ENCODE measurements around the gene UROC1.
"Not testable (repeated sequence)": the region's sequence is repeated elsewhere in the genome, so short reads cannot be mapped to it uniquely, and the experiment has no call there.

Gene UROC1

DNA sequence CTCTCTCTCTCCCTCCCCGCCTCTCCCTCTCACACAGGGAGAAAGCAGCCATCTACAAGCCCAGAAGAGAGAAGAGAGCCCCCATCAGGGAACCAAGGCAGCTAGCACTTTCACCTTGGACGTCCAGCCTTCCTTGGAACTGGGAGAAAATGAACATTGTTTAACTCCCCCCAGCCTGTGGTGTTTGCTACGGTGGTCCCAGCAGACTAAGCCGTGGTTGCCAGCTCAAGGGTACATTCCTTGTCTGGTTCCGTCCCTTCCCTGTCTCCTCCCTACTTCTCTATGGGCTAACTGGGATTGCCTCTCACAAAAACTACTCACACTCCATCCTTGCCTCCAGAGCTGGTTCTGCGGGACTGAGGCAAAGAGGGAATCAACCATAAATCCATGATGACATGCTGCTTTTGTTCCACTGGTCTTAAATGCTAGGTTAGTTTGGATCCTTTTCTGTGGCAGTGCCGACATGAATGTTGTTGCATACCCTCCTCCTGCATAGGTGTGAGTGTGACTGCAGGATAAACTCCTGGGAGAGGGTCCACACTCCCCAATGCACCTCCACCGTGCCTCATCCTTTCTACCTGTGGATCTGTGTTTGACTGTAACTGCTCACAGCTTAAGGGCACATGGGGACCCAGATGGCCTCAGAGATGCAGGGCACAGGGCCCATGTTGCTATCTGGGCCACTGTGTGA is 29.1 kb upstream of the UROC1 start:
- DNase-seq = no peak

- DNase-seq = no peak
Measured at GRCh38 chr3:126546013-126546412, 28.4 kb upstream of the UROC1 start.

DNA sequence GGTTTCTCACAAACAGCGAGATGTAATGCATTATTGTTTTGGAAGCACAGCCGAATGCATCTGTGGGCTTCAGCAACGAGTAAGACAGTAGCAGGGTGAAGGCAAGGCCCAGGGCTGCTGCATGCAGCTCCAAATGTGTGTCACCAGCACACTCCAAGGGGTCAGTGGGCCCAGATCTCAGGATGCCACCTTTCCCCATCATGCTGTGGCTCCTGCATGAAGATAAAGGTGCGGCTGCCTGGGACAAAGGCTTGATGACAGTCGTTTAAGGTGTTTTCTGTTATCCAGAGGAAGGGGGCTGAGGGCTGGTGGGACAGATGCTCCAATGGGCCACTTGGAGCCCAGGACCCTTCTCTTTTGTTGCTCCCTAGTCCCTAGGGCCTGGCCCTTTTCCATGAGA is 28.0 kb upstream of the UROC1 start:
- no peak for DNase-seq

GRCh38 chr3:126544596-126545281 is 27.2 kb upstream of the UROC1 start:
- DNase-seq = no peak

- no peak for DNase-seq
Measured at GRCh38 chr3:126543457-126544061, 26.0 kb upstream of the UROC1 start.

GRCh38 chr3:126542340-126543241 is 25.0 kb upstream of the UROC1 start:
- no peak for DNase-seq

GRCh38 chr3:126541628-126542339 is 24.2 kb upstream of the UROC1 start:
- DNase-seq = no peak

GRCh38 chr3:126540951-126541627 is 23.5 kb upstream of the UROC1 start:
- no peak for DNase-seq

- DNase-seq = peak in 1 of 2 donors; percentile 27
Measured at GRCh38 chr3:126540342-126540849, 22.8 kb upstream of the UROC1 start.

GRCh38 chr3:126539558-126540250 is 22.1 kb upstream of the UROC1 start:
- DNase-seq = no peak

DNA sequence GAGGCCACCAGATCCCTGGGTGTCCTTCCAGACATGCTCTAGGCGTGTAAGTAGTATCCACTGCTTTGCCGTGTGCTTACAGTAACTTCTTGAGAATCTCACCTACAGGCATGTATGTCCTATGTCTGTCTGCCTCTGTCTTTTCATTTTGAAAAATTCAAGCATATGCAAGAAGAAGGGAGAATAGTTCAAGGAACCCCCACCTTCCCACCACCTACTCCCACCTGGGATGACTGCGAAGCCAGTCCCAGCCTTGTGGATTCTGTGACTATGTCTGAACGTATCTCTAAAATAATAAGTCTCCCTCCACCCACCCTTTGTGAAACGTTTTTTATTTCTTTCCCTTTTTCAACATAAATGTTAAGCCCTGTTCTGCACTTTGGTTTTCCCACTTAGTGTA is 21.4 kb upstream of the UROC1 start:
- DNase-seq = no peak

- no peak for DNase-seq
Measured at GRCh38 chr3:126538316-126538715, 20.7 kb upstream of the UROC1 start.

DNA sequence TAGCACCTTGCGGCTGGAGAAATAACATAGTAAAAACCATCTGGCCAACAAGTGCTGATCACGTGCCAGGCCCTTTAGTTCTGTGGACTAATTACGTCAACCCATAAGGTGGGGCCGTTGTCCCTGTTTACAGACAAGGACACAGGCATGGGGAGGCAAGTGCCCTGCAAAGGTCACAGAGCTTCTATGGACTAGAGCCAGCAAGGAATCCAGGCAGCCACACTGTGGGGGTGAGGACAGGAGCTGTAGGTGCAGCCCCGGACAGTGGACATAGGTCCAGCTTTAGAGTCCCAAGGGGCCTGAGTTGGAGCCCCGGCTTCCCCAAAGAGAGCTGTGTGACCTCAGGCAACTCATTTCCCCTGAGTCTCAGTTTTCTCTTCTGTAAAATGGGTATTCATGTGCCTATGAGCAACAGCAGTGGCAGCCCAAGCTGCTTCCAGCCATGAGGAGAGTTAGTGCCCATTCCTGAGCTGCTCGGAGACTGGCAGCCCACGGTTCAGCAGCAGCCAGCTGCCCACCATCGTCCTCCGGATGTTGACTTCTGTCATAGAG is 20.2 kb upstream of the UROC1 start:
- no peak for DNase-seq

- DNase-seq = no peak
Measured at GRCh38 chr3:126537116-126537729, 19.6 kb upstream of the UROC1 start.

- DNase-seq = no peak
Measured at GRCh38 chr3:126536126-126536525, 18.6 kb upstream of the UROC1 start.

- DNase-seq = no peak
Measured at GRCh38 chr3:126535636-126536035, 18.1 kb upstream of the UROC1 start.

DNA sequence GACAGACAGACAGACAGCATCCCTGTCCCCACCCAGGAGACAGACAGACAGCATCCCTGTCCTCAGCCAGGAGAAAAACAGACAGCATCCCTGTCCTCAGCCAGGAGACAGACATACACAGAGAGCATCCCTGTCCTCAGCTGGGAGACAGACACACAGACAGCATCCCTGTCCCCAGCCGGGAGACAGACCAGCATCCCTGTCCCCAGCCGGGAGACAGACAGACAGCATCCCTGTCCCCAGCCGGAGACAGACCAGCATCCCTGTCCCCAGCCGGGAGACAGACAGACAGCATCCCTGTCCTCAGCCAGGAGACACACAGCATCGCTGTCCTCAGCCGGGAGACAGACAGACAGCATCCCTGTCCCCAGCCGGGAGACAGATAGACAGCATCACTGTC is 17.1 kb upstream of the UROC1 start:
- DNase-seq = not testable (repeated sequence)

- DNase-seq = no peak
Measured at GRCh38 chr3:126533506-126533905, 15.9 kb upstream of the UROC1 start.

- no peak for DNase-seq
Measured at GRCh38 chr3:126531051-126531330, 13.4 kb upstream of the UROC1 start.
